ENCODE data around the gene ANKRD1. TPM values are rescaled to one million over a fixed set of nuclear protein-coding genes. Genes with fewer than 3 reads are reported as not detected.

Gene ANKRD1
- total RNA-seq, 1 experiment from 2014 or later: 0.11 TPM

DNA sequence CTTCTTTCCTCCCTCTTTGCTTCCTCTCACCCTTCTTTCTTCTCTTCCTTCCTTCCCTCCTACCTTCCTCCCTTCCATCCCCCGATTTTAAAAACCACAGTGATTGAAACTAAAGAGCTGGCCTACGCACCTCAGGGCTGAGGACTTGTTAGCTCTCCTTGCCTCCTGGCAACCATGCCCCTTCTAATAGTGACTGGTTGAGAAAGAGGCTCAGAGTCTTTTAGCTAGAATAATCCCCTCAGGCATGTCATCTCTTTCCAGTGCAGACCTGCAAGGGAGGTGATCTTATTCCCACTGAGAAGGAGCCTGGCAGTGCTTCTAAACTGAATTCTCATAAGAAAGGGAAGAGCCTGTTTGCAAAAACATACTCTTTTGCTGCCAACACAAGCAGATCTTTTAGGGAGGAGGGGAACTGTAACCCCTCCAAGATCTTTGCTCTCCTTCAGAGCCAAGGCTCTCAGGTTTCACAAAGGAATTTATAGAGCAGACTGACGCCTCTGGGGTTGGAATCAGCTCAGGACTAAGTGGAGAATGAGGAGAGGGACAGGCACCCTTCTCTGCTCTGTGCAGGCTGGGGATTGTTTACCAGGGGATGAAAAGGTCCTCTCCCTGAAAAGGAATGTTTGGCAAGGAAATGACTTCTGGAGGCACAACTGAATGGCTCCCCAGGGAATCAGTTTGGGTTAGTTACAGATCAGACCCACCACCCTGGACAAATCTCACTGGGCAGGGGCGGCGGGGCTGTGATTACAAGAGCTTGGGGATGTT is 9.4 kb upstream of the ANKRD1 start:
- no CpG with 5 or more reads among the region's 5 CpGs for WGBS (ENCODE audit: extremely low coverage, insufficient read length, low lambda C conversion rate)
- Histone ChIP-seq H3K79me1 (ENCODE audit: insufficient read depth, low read depth, low read length, poor library complexity, severe bottlenecking) (no peaks in the 10 kb centered on the region), H4K5ac (ENCODE audit: insufficient read length, low read depth, low read length) (no peak overlapping the region), H3T11ph (ENCODE audit: low read length) (no peak overlapping the region), H3K9ac (ENCODE audit: extremely low read depth, insufficient read length, low read length) (no peak overlapping the region), H2BK20ac (ENCODE audit: low read depth, low read length, poor library complexity, severe bottlenecking) (no peak overlapping the region), H3K9me3 (ENCODE audit: control insufficient read depth, low read depth, low read length) (no peaks in the 10 kb centered on the region), H3K4me2 (ENCODE audit: insufficient read depth, insufficient read length, low read length) (peak overlapping the region; percentile 13), H3K27me3 (ENCODE audit: insufficient read depth, low read length) (peaks cover 52% of the 10 kb centered on the region), H2AK5ac (ENCODE audit: insufficient read length, low read length) (no peak overlapping the region), H3K14ac (ENCODE audit: insufficient read depth, low read length) (no peak overlapping the region), H4K20me1 (ENCODE audit: control insufficient read depth, insufficient read depth, insufficient read length) (no peaks in the 10 kb centered on the region), H3K23me2 (ENCODE audit: insufficient read length, low read depth, low read length, poor library complexity, severe bottlenecking) (no peaks in the 10 kb centered on the region), H3K4ac (ENCODE audit: low read depth, low read length) (no peak overlapping the region), H2BK120ac (ENCODE audit: low read depth, low read length, poor library complexity, severe bottlenecking) (no peak overlapping the region), H3K18ac (ENCODE audit: insufficient read length, low read depth, low read length) (no peak overlapping the region), H3K79me2 (ENCODE audit: insufficient read depth, low read length) (no peaks in the 10 kb centered on the region), H2BK5ac (ENCODE audit: insufficient read length, low read length) (no peak overlapping the region), H3K4me1 (ENCODE audit: insufficient read depth, low read length) (peaks cover 4% of the 10 kb centered on the region; the same call in 1 of the 2 replicates), H3K23ac (ENCODE audit: insufficient read length, low read depth, low read length) (no peak overlapping the region), H2BK15ac (ENCODE audit: low read depth, low read length) (no peak overlapping the region), H4K8ac (replicated peaks; ENCODE audit: insufficient read length, low read depth, low read length) (no peak overlapping the region), H2AFZ (ENCODE audit: low read length) (no peak overlapping the region), H3K27ac (ENCODE audit: insufficient read length, low read depth, low read length) (no peak overlapping the region), H3K56ac (ENCODE audit: insufficient read length, low read depth, low read length) (no peak overlapping the region), H4K91ac (ENCODE audit: insufficient read length, low read depth, low read length) (no peak overlapping the region), H2BK12ac (ENCODE audit: insufficient read length, low read depth, low read length) (no peak overlapping the region)
- Mint-ChIP-seq H3K27me3 (ENCODE audit: low read depth) (peaks cover 100% of the 10 kb centered on the region), H3K27ac (peak overlapping the region; percentile 35 to 94 (median 94)), H3K36me3 (ENCODE audit: insufficient read depth in 1 of 3, low read depth in 3 of 3) (no peaks in the 10 kb centered on the region), H3K4me3 (peak overlapping the region; percentile 21 to 70), H3K4me1 (peaks cover 44 to 57% of the 10 kb centered on the region in 2 experiments), H3K9me3 (peaks cover 3 to 10% of the 10 kb centered on the region in 2 experiments; a peak in 2 of 5 replicates)
- peak; percentile 58 for DNase-seq
- TF ChIP-seq, protein P1, sequence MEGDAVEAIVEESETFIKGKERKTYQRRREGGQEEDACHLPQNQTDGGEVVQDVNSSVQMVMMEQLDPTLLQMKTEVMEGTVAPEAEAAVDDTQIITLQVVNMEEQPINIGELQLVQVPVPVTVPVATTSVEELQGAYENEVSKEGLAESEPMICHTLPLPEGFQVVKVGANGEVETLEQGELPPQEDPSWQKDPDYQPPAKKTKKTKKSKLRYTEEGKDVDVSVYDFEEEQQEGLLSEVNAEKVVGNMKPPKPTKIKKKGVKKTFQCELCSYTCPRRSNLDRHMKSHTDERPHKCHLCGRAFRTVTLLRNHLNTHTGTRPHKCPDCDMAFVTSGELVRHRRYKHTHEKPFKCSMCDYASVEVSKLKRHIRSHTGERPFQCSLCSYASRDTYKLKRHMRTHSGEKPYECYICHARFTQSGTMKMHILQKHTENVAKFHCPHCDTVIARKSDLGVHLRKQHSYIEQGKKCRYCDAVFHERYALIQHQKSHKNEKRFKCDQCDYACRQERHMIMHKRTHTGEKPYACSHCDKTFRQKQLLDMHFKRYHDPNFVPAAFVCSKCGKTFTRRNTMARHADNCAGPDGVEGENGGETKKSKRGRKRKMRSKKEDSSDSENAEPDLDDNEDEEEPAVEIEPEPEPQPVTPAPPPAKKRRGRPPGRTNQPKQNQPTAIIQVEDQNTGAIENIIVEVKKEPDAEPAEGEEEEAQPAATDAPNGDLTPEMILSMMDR (conservative IDR thresholded peaks at IDR 0.05): no peak
